ENCODE data around the gene CRK. TPM values are rescaled to one million over a fixed set of nuclear protein-coding genes. Genes with fewer than 3 reads are reported as not detected.
"Not testable (repeated sequence)": the region's sequence is repeated elsewhere in the genome, so short reads cannot be mapped to it uniquely, and the experiment has no call there.

The CRK gene
- polyA plus RNA-seq, 1 donor: 40.6 TPM

- DNase-seq: no peak
Observed at GRCh38 chr17:1385861-1386260, 70.2 kb downstream of the CRK start.

- no peak for DNase-seq
Observed at GRCh38 chr17:1384905-1385435, 71.1 kb downstream of the CRK start.

GRCh38 chr17:1379930-1380313 is 76.1 kb downstream of the CRK start:
- no peak for DNase-seq

GRCh38 chr17:1379208-1379929 is 76.7 kb downstream of the CRK start:
- no peak for DNase-seq

- DNase-seq: not testable (repeated sequence)
Observed at GRCh38 chr17:1378476-1378860, 77.6 kb downstream of the CRK start.

GRCh38 chr17:1377334-1377733 is 78.7 kb downstream of the CRK start:
- no peak for DNase-seq

GRCh38 chr17:1376061-1376460 is 80.0 kb downstream of the CRK start:
- DNase-seq: no peak

GRCh38 chr17:1375615-1376014 is 80.4 kb downstream of the CRK start:
- no peak for DNase-seq

GRCh38 chr17:1374431-1375177 is 81.4 kb downstream of the CRK start:
- DNase-seq: no peak

GRCh38 chr17:1373707-1374237 is 82.3 kb downstream of the CRK start:
- DNase-seq: no peak

GRCh38 chr17:1372618-1373017 is 83.4 kb downstream of the CRK start:
- no peak for DNase-seq

- no peak for DNase-seq
Observed at GRCh38 chr17:1371893-1372590, 84.0 kb downstream of the CRK start.

Other genes starting within 250 kb of the CRK start
- not detected for gene BHLHA9, start 185.8 kb downstream of the CRK start, polyA plus RNA-seq (ENCODE audit: insufficient read length)
- 0.52 TPM for gene TRARG1, start 176.6 kb downstream of the CRK start, polyA plus RNA-seq (ENCODE audit: insufficient read length)
- gene YWHAE, start 56.0 kb downstream of the CRK start, polyA plus RNA-seq (ENCODE audit: insufficient read length): 766 TPM
- gene MYO1C, start 36.5 kb upstream of the CRK start, polyA plus RNA-seq (ENCODE audit: insufficient read length): 105 TPM
- gene INPP5K, start 60.4 kb upstream of the CRK start, polyA plus RNA-seq (ENCODE audit: insufficient read length): 34.5 TPM
- gene PITPNA, start 106.6 kb upstream of the CRK start, polyA plus RNA-seq (ENCODE audit: insufficient read length): 29.9 TPM
- 7.8 TPM for gene SLC43A2, start 172.6 kb upstream of the CRK start, polyA plus RNA-seq (ENCODE audit: insufficient read length)
- 9.7 TPM for gene SCARF1, start 189.5 kb upstream of the CRK start, polyA plus RNA-seq (ENCODE audit: insufficient read length)
- 5.4 TPM for gene RILP, start 193.6 kb upstream of the CRK start, polyA plus RNA-seq (ENCODE audit: insufficient read length)
- gene PRPF8, start 228.6 kb upstream of the CRK start, polyA plus RNA-seq (ENCODE audit: insufficient read length): 200 TPM

All from hindlimb muscle (tissue), 1 donor.